ENCODE results near the gene NMT2. TPM values are rescaled to one million over a fixed set of nuclear protein-coding genes. Genes with fewer than 3 reads are reported as not detected.

The NMT2 gene
- total and polyA plus RNA-seq, 3 donors from 2014 or later: 35.8 to 68.3 (median 56.6) TPM

DNA sequence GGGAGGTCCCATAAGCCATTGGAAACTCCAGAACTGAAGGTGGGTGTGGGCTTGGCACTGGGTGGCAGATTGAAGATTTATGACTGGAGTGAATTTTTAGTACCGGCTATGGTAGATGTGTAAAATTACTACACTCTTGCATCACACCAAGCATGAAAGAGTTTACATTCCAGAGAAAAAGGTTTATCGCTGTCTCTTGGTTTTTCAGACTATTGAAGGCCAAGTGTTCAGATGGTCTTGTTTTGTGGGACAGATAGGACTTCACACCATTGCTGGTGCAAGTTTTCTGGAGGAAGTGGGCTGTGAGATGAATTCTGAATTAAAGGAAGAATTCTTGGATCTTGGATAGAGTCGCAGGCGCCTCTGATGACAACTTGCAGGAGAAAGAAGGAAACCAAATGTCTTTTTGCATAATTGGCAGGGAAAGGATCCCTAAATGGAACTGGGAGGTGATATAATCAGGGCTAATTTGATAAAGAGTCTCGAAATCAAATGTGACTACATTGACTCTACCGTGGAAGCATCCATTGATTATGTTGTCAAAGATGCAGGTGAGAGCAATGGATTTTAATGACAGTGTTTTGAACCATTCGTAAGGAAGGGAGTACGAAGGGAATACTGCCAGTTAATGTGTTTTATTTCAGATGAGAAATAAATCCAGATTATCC, 14.2 kb upstream of the NMT2 start:
- no peak overlapping the region for H3K27ac ChIP-seq
- WGBS, 2 donors: 81 to 85% methylated on average over 8 of the region's 8 CpGs
- no peak for DNase-seq

DNA sequence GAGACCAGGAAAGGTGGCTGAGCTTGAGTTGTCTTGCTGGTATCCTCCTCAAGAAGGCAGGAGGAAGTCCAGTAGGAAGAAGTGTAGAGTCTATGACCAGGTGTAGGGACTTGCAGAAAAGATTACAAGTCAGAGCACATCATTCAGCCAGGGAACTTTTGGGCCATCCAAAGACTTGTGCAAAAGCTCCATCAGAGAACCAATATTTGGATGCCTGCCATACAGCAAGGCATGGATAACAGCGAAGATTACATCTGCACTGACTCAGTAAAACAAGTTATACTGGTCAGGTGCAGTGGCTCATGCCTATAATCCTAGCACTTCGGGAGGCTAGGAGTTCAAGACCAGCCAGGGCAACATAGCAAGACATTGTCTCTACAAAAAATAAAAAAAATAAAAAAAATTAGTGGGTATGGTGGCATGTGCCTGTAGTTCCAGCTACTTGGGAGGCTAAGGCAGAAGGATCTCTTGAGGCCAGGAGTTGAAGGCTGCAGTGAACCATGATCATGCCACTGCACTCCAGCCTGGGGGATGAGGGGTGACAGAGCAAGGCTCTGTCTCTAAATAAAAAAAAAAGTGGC, 13.2 kb upstream of the NMT2 start:
- Histone ChIP-seq H3K4me3 (no peak overlapping the region), H3K27me3 (no peaks in the 10 kb centered on the region), H3K9me3 (no peaks in the 10 kb centered on the region), H3K27ac (no peak overlapping the region), H3K4me1 (no peaks in the 10 kb centered on the region), H3K36me3 (ENCODE audit: low read depth, missing control alignments) (no peaks in the 10 kb centered on the region)
- WGBS, 2 donors: 72 to 90% methylated on average over 2 of the region's 2 CpGs
- intact Hi-C loops (cut with DNase I; ENCODE audit: low total_unique reads): no loop called here
- TF ChIP-seq, protein P1, sequence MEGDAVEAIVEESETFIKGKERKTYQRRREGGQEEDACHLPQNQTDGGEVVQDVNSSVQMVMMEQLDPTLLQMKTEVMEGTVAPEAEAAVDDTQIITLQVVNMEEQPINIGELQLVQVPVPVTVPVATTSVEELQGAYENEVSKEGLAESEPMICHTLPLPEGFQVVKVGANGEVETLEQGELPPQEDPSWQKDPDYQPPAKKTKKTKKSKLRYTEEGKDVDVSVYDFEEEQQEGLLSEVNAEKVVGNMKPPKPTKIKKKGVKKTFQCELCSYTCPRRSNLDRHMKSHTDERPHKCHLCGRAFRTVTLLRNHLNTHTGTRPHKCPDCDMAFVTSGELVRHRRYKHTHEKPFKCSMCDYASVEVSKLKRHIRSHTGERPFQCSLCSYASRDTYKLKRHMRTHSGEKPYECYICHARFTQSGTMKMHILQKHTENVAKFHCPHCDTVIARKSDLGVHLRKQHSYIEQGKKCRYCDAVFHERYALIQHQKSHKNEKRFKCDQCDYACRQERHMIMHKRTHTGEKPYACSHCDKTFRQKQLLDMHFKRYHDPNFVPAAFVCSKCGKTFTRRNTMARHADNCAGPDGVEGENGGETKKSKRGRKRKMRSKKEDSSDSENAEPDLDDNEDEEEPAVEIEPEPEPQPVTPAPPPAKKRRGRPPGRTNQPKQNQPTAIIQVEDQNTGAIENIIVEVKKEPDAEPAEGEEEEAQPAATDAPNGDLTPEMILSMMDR (IDR thresholded peaks at IDR 0.05): no peak
- no peak for TF ChIP-seq POLR2A (IDR thresholded peaks at IDR 0.05)
- no peak for DNase-seq

More for the DNA sequence above, 14.2 kb upstream of the NMT2 start:
- no peaks in the 10 kb centered on the region for H3K4me1 ChIP-seq
- no peak overlapping the region for H3K4me3 ChIP-seq
- no peaks in the 10 kb centered on the region for H3K27me3 ChIP-seq
- H3K36me3 ChIP-seq (ENCODE audit: low read depth, missing control alignments): no peaks in the 10 kb centered on the region
- H3K9me3 ChIP-seq: no peaks in the 10 kb centered on the region
- intact Hi-C loops (cut with DNase I; ENCODE audit: low total_unique reads): no loop called here
- no peak for TF ChIP-seq POLR2A (IDR thresholded peaks at IDR 0.05)
- TF ChIP-seq, protein P1 (IDR thresholded peaks at IDR 0.05): no peak

DNA sequence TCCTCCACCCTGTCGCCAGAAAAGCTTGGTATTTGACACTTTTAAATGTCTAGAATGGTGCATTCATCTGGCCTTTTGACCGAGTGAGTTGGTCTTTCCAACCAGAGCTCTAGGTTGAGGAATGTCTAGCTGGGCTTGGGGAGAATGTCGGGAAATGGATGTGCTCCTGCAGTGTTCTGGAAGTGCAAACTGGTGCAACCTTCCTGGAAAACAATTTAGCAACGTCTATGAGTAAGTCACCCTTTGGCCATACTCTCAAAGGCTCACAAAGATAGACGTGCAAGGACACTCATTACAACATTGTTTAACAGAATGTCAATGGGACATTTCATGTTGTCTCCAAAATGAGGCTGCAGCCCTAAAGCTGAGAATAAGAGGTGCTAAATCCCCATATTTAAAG, 12.2 kb upstream of the NMT2 start:
- 78% methylated on average over 5 of the region's 5 CpGs for WGBS, 2 donors
- Histone ChIP-seq H3K4me3 (no peak overlapping the region), H3K4me1 (no peaks in the 10 kb centered on the region), H3K9me3 (no peaks in the 10 kb centered on the region), H3K36me3 (ENCODE audit: low read depth, missing control alignments) (no peaks in the 10 kb centered on the region), H3K27me3 (no peaks in the 10 kb centered on the region), H3K27ac (no peak overlapping the region)
- TF ChIP-seq, protein P1 (IDR thresholded peaks at IDR 0.05): no peak
- no peak for DNase-seq
- intact Hi-C loops (cut with DNase I; ENCODE audit: low total_unique reads): no loop called here

DNA sequence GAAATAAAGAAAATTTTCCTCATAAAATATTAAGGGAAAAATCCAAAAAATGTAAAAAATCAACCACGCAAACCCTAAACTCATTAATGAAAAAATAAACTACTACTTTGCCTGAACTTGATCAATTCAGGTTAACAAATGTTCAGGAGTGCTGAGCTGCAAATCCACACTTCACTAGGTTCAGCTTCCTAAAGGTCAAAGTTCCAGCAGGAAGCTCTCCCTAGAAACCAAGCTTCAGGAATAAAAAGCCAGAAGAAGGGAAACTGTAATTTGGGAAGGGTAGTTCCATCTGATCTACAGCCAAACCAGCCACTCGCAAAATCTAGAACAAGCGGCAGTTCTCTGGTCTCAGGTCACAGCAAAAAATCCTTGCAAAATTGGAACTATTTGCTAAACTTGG, 7.8 kb upstream of the NMT2 start:
- Histone ChIP-seq H3K36me3 (ENCODE audit: low read depth, missing control alignments) (no peaks in the 10 kb centered on the region), H3K27me3 (no peaks in the 10 kb centered on the region), H3K9me3 (no peaks in the 10 kb centered on the region), H3K27ac (no peak overlapping the region), H3K4me3 (no peak overlapping the region), H3K4me1 (no peaks in the 10 kb centered on the region)
- DNase-seq: no peak
- intact Hi-C loops (cut with DNase I; ENCODE audit: low total_unique reads): no loop called here
- WGBS, 2 donors: 84 to 92% methylated on average over 3 of the region's 3 CpGs
- TF ChIP-seq POLR2A (IDR thresholded peaks at IDR 0.05): no peak
- TF ChIP-seq, protein P1 (IDR thresholded peaks at IDR 0.05): no peak

- H3K4me3 ChIP-seq: no peak overlapping the region
- H3K4me1 ChIP-seq: no peaks in the 10 kb centered on the region
- no peaks in the 10 kb centered on the region for H3K27me3 ChIP-seq
- WGBS, 2 donors: 89 to 91% methylated on average over 6 of the region's 6 CpGs
- intact Hi-C loops (cut with DNase I; ENCODE audit: low total_unique reads): no loop called here
- no peak for DNase-seq
- no peaks in the 10 kb centered on the region for H3K9me3 ChIP-seq
- H3K36me3 ChIP-seq (ENCODE audit: low read depth, missing control alignments): no peaks in the 10 kb centered on the region
- no peak overlapping the region for H3K27ac ChIP-seq
- TF ChIP-seq POLR2A (IDR thresholded peaks at IDR 0.05): no peak
- TF ChIP-seq, protein P1 (IDR thresholded peaks at IDR 0.05): no peak
Observed at GRCh38 chr10:15175587-15175986, 7.1 kb upstream of the NMT2 start.

All from testis (tissue), 3 donors.